NCI-H2171 (cell line): Measurements from ENCODE around the gene CMIP.
"Not testable (repeated sequence)": the region's sequence is repeated elsewhere in the genome, so short reads cannot be mapped to it uniquely, and the experiment has no call there.

ENCODE experiments used
- DNase-seq: peaks from one replicate; lab custom pipeline; 2025; lab: John Stamatoyannopoulos, UW

CMIP gene

GRCh38 chr16:81568749-81569087 is 124.1 kb downstream of the CMIP start:
- DNase-seq, result no peak

GRCh38 chr16:81569361-81570034 is 124.9 kb downstream of the CMIP start:
- DNase-seq, result no peak

GRCh38 chr16:81570151-81570846 is 125.7 kb downstream of the CMIP start:
- no peak for DNase-seq

- DNase-seq, result no peak
These were observed 126.6 kb downstream of the CMIP start for GRCh38 chr16:81571175-81571574.

GRCh38 chr16:81571592-81572385 is 127.2 kb downstream of the CMIP start:
- no peak for DNase-seq

GRCh38 chr16:81572386-81573144 is 128.0 kb downstream of the CMIP start:
- no peak for DNase-seq

GRCh38 chr16:81573533-81574020 is 129.0 kb downstream of the CMIP start:
- no peak for DNase-seq

GRCh38 chr16:81574168-81574567 is 129.6 kb downstream of the CMIP start:
- no peak for DNase-seq

GRCh38 chr16:81575307-81575706 is 130.7 kb downstream of the CMIP start:
- DNase-seq, result no peak

- no peak for DNase-seq
These were observed 131.2 kb downstream of the CMIP start for GRCh38 chr16:81575834-81576233.

- no peak for DNase-seq
These were observed 132.1 kb downstream of the CMIP start for GRCh38 chr16:81576696-81577095.

GRCh38 chr16:81577272-81577671 is 132.7 kb downstream of the CMIP start:
- DNase-seq, result not testable (repeated sequence)

- no peak for DNase-seq
These were observed 133.5 kb downstream of the CMIP start for GRCh38 chr16:81578076-81578475.

- DNase-seq, result peak; percentile 31
These were observed 134.2 kb downstream of the CMIP start for GRCh38 chr16:81578636-81579413.

GRCh38 chr16:81581107-81581506 is 136.5 kb downstream of the CMIP start:
- no peak for DNase-seq

- no peak for DNase-seq
These were observed 138.2 kb downstream of the CMIP start for GRCh38 chr16:81582655-81583441.

GRCh38 chr16:81583893-81584631 is 139.5 kb downstream of the CMIP start:
- no peak for DNase-seq

- DNase-seq, result no peak
These were observed 141.2 kb downstream of the CMIP start for GRCh38 chr16:81585785-81586184.

GRCh38 chr16:81586417-81586816 is 141.8 kb downstream of the CMIP start:
- DNase-seq, result no peak
